CD4-positive, alpha-beta T cell (primary cell): Measurements from ENCODE around the gene TENT4B. TPM values are rescaled to one million over a fixed set of nuclear protein-coding genes. Genes with fewer than 3 reads are reported as not detected.

ENCODE experiments used
- ATAC-seq: fragments of 200-7000 bp; cut with Tn5 transposase; one replicate; pipeline ENCODE4 v1.10.0; 2022; ENCODE audit warnings: mild to moderate bottlenecking; ENCODE audit not compliant: poor library complexity
- CTCF ChIA-PET: fragments of 350-600 bp; sonication (Branson Sonifier 250); formaldehyde crosslinking; loops from one replicate; lab custom pipeline; 2021; ENCODE audit warnings: antibody characterized with exemption, inconsistent platforms; lab: Charles Lee
- POLR2A ChIA-PET: fragments of 350-600 bp; sonication (Branson Sonifier 250); formaldehyde crosslinking; loops from one replicate; lab custom pipeline; 2021; ENCODE audit warnings: antibody characterized with exemption, inconsistent platforms; lab: Charles Lee
- DNase-seq, 14 experiments: peaks; one replicate each; pipeline ENCODE4 v3.0.0-alpha.2; 2013 to 2020; ENCODE audit warnings: mixed read lengths in 2 of 14
- H3K27ac ChIP-seq, 2 donors: one replicate each; pipeline versions ENCODE4 v1.5.1 to v1.7.0; 2013; ENCODE audit warnings: low read length in 2 of 2, low read depth in 1 of 2, mild to moderate bottlenecking in 1 of 2
- H3K27me3 ChIP-seq, 2 experiments: 1 replicate in 1 of 2; 2 replicates in 1 of 2; pipeline versions ENCODE4 v1.6.1 to v1.7.0; 2013; ENCODE audit warnings: low read length in 2 of 2, control low read depth in 1 of 2, mild to moderate bottlenecking in 1 of 2, moderate library complexity in 1 of 2; ENCODE audit not compliant: insufficient read depth in 2 of 2, control insufficient read depth in 1 of 2
- H3K36me3 ChIP-seq: one replicate; pipeline ENCODE4 v1.6.1; 2013; ENCODE audit warnings: low read length, control low read depth; ENCODE audit not compliant: insufficient read depth
- H3K4me1 ChIP-seq: one replicate; pipeline ENCODE4 v1.6.1; 2013; ENCODE audit warnings: low read length, control low read depth; ENCODE audit not compliant: insufficient read depth
- H3K4me3 ChIP-seq: one replicate; pipeline ENCODE4 v1.5.1; 2013; ENCODE audit warnings: mild to moderate bottlenecking, low read length, moderate library complexity
- H3K9me3 ChIP-seq, 2 experiments: 1 replicate in 1 of 2; 2 replicates in 1 of 2; pipeline versions ENCODE4 v1.6.1 to v1.7.0; 2013; ENCODE audit warnings: low read length in 2 of 2, mild to moderate bottlenecking in 2 of 2, control low read depth in 1 of 2, moderate library complexity in 1 of 2; ENCODE audit not compliant: control insufficient read depth in 1 of 2, insufficient read depth in 1 of 2
- H3K27ac Mint-ChIP-seq: one replicate; pipeline ENCODE4 v1.8.0; 2020; ENCODE audit warnings: mixed read lengths
- H3K27me3 Mint-ChIP-seq: one replicate; pipeline ENCODE4 v1.8.0; 2021; ENCODE audit warnings: mixed read lengths
- H3K36me3 Mint-ChIP-seq: one replicate; pipeline ENCODE4 v1.8.0; 2021; ENCODE audit warnings: low read depth, mixed read lengths
- H3K4me1 Mint-ChIP-seq: one replicate; pipeline ENCODE4 v1.8.0; 2021; ENCODE audit warnings: low read depth, mixed read lengths
- H3K4me3 Mint-ChIP-seq: one replicate; pipeline ENCODE4 v1.8.0; 2020; ENCODE audit warnings: mild to moderate bottlenecking, mixed read lengths
- H3K9me3 Mint-ChIP-seq: one replicate; pipeline ENCODE4 v1.8.0; 2020; ENCODE audit warnings: mixed read lengths
- CTCF ChIP-seq: fragments of 200-600 bp; IDR thresholded peaks from one replicate; pipeline ENCODE4 v1.8.0; 2022; ENCODE audit warnings: antibody characterized with exemption, mild to moderate bottlenecking
- intact Hi-C, 2 experiments: fragments of 100-400 bp; cut with DNase I in 1 of 2; cut with micrococcal nuclease in 1 of 2; formaldehyde crosslinking; loops; one replicate each; pipeline versions ENCODE4 v1.15.1 to v1.9.0; 2023 to 2025; cut with DNase I, micrococcal nuclease
- total RNA-seq, 174 experiments: library from RNA in 2 of 174; stranded (reverse) in 2 of 174; gene quantifications; one replicate each; pipeline ENCODE4 v1.2.3 and lab custom pipeline; 2021 to 2026

Gene TENT4B
- total RNA-seq, 2 experiments from 2014 or later: 32.9 to 35.0 TPM

DNA sequence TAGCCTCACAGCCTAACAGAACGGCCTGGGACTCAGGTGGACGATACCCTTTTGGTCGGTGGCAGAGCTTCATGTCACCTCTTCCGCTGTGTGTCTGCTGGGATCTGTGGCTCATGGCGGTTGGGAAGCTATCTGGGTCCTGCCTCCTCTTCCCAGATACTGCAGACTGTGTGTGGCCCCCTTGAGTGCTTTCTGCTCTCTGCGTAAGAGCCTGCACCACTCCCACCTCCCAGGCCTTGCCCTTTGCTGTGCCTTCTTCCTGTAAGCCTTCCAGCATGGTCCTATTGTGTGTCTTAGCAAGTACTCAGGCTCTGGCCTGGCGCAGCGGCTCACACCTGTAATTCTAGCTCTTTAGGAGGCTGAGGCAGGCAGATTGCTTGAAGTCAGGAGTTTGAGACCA is 95.7 kb downstream of the TENT4B start:
- no peak overlapping the region for H3K4me3 ChIP-seq
- no peak overlapping the region for H3K27ac ChIP-seq
- H3K36me3 Mint-ChIP-seq: no peaks in the 10 kb centered on the region
- H3K4me1 Mint-ChIP-seq: peaks cover 7% of the 10 kb centered on the region
- peak overlapping the region; percentile 71 for H3K4me3 Mint-ChIP-seq
- H3K4me1 ChIP-seq: peaks cover 21% of the 10 kb centered on the region
- no peaks in the 10 kb centered on the region for H3K36me3 ChIP-seq
- H3K27me3 ChIP-seq: no peaks in the 10 kb centered on the region
- ChIA-PET CTCF (no interaction called here), POLR2A (no interaction called here)
- H3K9me3 Mint-ChIP-seq: no peaks in the 10 kb centered on the region
- ATAC-seq (no peak), DNase-seq (no peak)
- H3K27ac Mint-ChIP-seq: no peak overlapping the region
- TF ChIP-seq CTCF: no peak
- H3K27me3 Mint-ChIP-seq: no peaks in the 10 kb centered on the region
- intact Hi-C loops: no loop called here
- H3K9me3 ChIP-seq: no peaks in the 10 kb centered on the region

- ATAC-seq (no peak), DNase-seq (no peak)
- Mint-ChIP-seq H3K4me3 (no peak overlapping the region), H3K4me1 (no peaks in the 10 kb centered on the region), H3K27ac (no peak overlapping the region), H3K36me3 (no peaks in the 10 kb centered on the region), H3K27me3 (no peaks in the 10 kb centered on the region), H3K9me3 (no peaks in the 10 kb centered on the region)
- Histone ChIP-seq H3K9me3 (peaks cover 0 to 3% of the 10 kb centered on the region in 2 experiments), H3K27me3 (no peaks in the 10 kb centered on the region), H3K4me3 (no peak overlapping the region), H3K27ac (no peak overlapping the region), H3K36me3 (no peaks in the 10 kb centered on the region), H3K4me1 (peaks cover 6% of the 10 kb centered on the region)
- CTCF ChIA-PET: no interaction called here
- POLR2A ChIA-PET: interaction anchor here (2.3 kb wide), 1 partner anchor 15 kb away, joined by 7 read pairs; the partner anchor contains the start of gene ADCY7
- no peak for TF ChIP-seq CTCF
- intact Hi-C loops: no loop called here
Observed at GRCh38 chr16:50251375-50252081, 98.4 kb downstream of the TENT4B start.

DNA sequence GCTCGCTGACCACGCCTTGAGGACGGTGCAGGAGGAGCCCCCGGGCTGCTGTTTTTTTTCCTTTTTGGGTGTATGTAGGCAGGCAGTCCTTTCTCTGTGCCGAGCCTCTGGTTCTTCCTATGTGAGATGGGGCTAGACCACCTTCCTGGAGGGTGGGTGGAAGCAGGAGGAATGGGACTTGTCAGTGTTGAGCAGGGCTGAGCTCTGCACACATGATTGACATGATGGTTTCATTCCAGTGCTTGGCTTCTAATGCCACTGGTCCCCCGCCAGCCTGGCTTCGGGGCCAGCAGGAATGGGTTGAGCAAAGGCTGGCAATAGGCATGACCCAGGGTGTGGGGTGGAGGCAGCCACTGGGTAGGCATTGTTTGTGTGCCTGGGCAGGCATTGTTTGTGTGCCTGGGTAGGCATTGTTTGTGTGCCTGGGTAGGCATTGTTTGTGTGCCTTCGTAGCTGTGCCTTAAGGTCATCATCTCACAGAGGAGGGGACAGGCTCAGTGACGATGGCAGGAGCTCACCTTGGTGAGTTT is 99.0 kb downstream of the TENT4B start:
- Histone ChIP-seq H3K27ac (no peak overlapping the region), H3K4me1 (peaks cover under 1% of the 10 kb centered on the region), H3K27me3 (no peaks in the 10 kb centered on the region), H3K36me3 (no peaks in the 10 kb centered on the region), H3K9me3 (peaks cover 0 to 3% of the 10 kb centered on the region in 2 experiments), H3K4me3 (no peak overlapping the region)
- no peaks in the 10 kb centered on the region for H3K27me3 Mint-ChIP-seq
- ChIA-PET POLR2A (interaction anchor here (0.8 to 2.3 kb wide), 2 partner anchors 15 to 44 kb away, joined by 3 to 7 read pairs; partner anchors contain the start of gene ADCY7), CTCF (no interaction called here)
- no peak overlapping the region for H3K4me3 Mint-ChIP-seq
- no peak overlapping the region for H3K27ac Mint-ChIP-seq
- intact Hi-C loops: no loop called here
- H3K36me3 Mint-ChIP-seq: no peaks in the 10 kb centered on the region
- no peak for TF ChIP-seq CTCF
- no peaks in the 10 kb centered on the region for H3K9me3 Mint-ChIP-seq
- DNase-seq (no peak), ATAC-seq (no peak)
- no peaks in the 10 kb centered on the region for H3K4me1 Mint-ChIP-seq
